ENCODE data around the gene RGS7. TPM values are rescaled to one million over a fixed set of nuclear protein-coding genes. Genes with fewer than 3 reads are reported as not detected.

RGS7 gene
- total and polyA plus RNA-seq, 2 of the 8 experiments (the other 6 are each of a cell fraction or from before 2014, with no cell fraction given) = 1.6 to 3.0 TPM

GRCh38 chr1:240811256-240811655 is 545.7 kb downstream of the RGS7 start:
- H4K8ac ChIP-seq (ENCODE audit: extremely low read depth, insufficient read depth, low read length) = no peak overlapping the region
- no peak overlapping the region for H3K9ac ChIP-seq (replicated peaks in 1 of 4; ENCODE audit: extremely low read depth in 1 of 4, low read depth in 3 of 4, low read length in 3 of 4)
- no peaks in the 10 kb centered on the region for H3K36me3 ChIP-seq (ENCODE audit: control insufficient read depth in 2 of 4, insufficient read depth in 4 of 4, low read length in 3 of 4)
- no peak overlapping the region for H4K5ac ChIP-seq (ENCODE audit: insufficient read length, low read depth, low read length)
- CTCF ChIA-PET (ENCODE audit: partially characterized antibody) = interaction anchor here (2.0 kb wide), 1 partner anchor 13 kb away, joined by 8 read pairs; no protein-coding TSS in a partner anchor
- H3K14ac ChIP-seq (ENCODE audit: insufficient read length) = no peak overlapping the region
- H4K20me1 ChIP-seq (replicated peaks in 1 of 2; ENCODE audit: control insufficient read depth in 1 of 2, insufficient read depth in 2 of 2, low read length in 2 of 2) = no peaks in the 10 kb centered on the region
- POLR2A ChIA-PET (ENCODE audit: partially characterized antibody) = no interaction called here
- no peaks in the 10 kb centered on the region for H3K4me1 ChIP-seq (replicated peaks in 1 of 4; ENCODE audit: control insufficient read depth in 3 of 4, insufficient read depth in 4 of 4, low read length in 3 of 4)
- no peak overlapping the region for H2AK5ac ChIP-seq (ENCODE audit: low read depth, low read length)
- no peak overlapping the region for H2BK20ac ChIP-seq (ENCODE audit: low read length)
- no peak overlapping the region for H3K23ac ChIP-seq (ENCODE audit: insufficient read length)
- no peak overlapping the region for H2BK15ac ChIP-seq (ENCODE audit: low read length)
- no peak overlapping the region for H2AFZ ChIP-seq (ENCODE audit: low read length)
- WGBS, 2 experiments (ENCODE audit: extremely low coverage in 1 of 2, insufficient coverage in 1 of 2, insufficient read length in 1 of 2, insufficient replicate concordance in 2 of 2, low coverage in 1 of 2, low lambda C conversion rate in 2 of 2, missing lambda C conversion rate in 1 of 2) = 86% methylated on average over 2 of the region's 2 CpGs; no CpG with 5 or more reads in 1 of the 2 experiments
- DNase-seq (ENCODE audit: low read depth in 1 of 2, low spot score in 2 of 2) (no peak), FAIRE-seq (no peak)
- H3K18ac ChIP-seq (ENCODE audit: extremely low read depth, low read length) = no peak overlapping the region
- no peak overlapping the region for H2BK5ac ChIP-seq (ENCODE audit: low read depth, low read length)
- H3K79me2 ChIP-seq (ENCODE audit: control insufficient read depth in 1 of 2, insufficient read depth in 2 of 2, low read length in 2 of 2) = no peaks in the 10 kb centered on the region
- H2BK12ac ChIP-seq (ENCODE audit: low read depth, low read length) = no peak overlapping the region
- no peak overlapping the region for H3K27ac ChIP-seq (ENCODE audit: low read depth, low read length)
- H3K9me3 ChIP-seq (ENCODE audit: insufficient read depth in 2 of 2, low read depth in 1 of 2, low read length in 1 of 2) = no peaks in the 10 kb centered on the region
- no peak overlapping the region for H3K56ac ChIP-seq (replicated peaks; ENCODE audit: insufficient read length, low read depth, low read length)
- H3K23me2 ChIP-seq (ENCODE audit: low read depth, low read length) = no peaks in the 10 kb centered on the region
- no peak overlapping the region for H3K4ac ChIP-seq (replicated peaks; ENCODE audit: insufficient read length, low read depth, low read length)
- H4K91ac ChIP-seq (replicated peaks; ENCODE audit: insufficient read length, low read length) = no peak overlapping the region
- no peak overlapping the region for H3K4me2 ChIP-seq (ENCODE audit: insufficient read depth in 1 of 2, low read depth in 2 of 2, low read length in 2 of 2)
- H3K79me1 ChIP-seq (ENCODE audit: low read depth, low read length) = no peaks in the 10 kb centered on the region
- no peak overlapping the region for H3K4me3 ChIP-seq (ENCODE audit: extremely low read depth in 1 of 4, insufficient read depth in 2 of 4, low read depth in 3 of 4, low read length in 4 of 4)
- no peak overlapping the region for H2BK120ac ChIP-seq (replicated peaks; ENCODE audit: low read depth, low read length)
- H3K27me3 ChIP-seq (replicated peaks in 1 of 4; ENCODE audit: control insufficient read depth in 3 of 4, extremely low read depth in 1 of 4, insufficient read depth in 3 of 4, low read length in 3 of 4) = no peaks in the 10 kb centered on the region
- no peak for TF ChIP-seq SIN3A (conservative IDR thresholded peaks at IDR 0.05 in 1 of 2, IDR thresholded peaks at IDR 0.05 in 1 of 2; ENCODE audit: low read depth in 1 of 2, low read length in 2 of 2)
- no peak for TF ChIP-seq CTCF (IDR thresholded peaks at IDR 0.05; ENCODE audit: control extremely low read depth in 1 of 3, insufficient read depth in 1 of 3, low read depth in 1 of 3, low read length in 3 of 3)
- TF ChIP-seq SP2 (IDR thresholded peaks at IDR 0.05; ENCODE audit: low read length) = no peak
- TF ChIP-seq SUZ12 (IDR thresholded peaks at IDR 0.05; ENCODE audit: low read length) = no peak
- TF ChIP-seq ATF3 (IDR thresholded peaks at IDR 0.05; ENCODE audit: insufficient read depth, low read depth, low read length) = no peak
- no peak for TF ChIP-seq HDAC2 (IDR thresholded peaks at IDR 0.05; ENCODE audit: borderline replicate concordance in 1 of 2, low read depth in 2 of 2, low read length in 2 of 2)
- no peak for TF ChIP-seq CTBP2 (IDR thresholded peaks at IDR 0.05; ENCODE audit: borderline replicate concordance, insufficient read depth, insufficient read length, low read length)
- TF ChIP-seq GTF2F1 (IDR thresholded peaks at IDR 0.05; ENCODE audit: borderline replicate concordance, low read depth, low read length) = no peak
- no peak for TF ChIP-seq POLR2A (IDR thresholded peaks at IDR 0.05; ENCODE audit: control extremely low read depth in 1 of 2, low read depth in 2 of 2, low read length in 2 of 2)
- no peak for TF ChIP-seq JUN (IDR thresholded peaks at IDR 0.05; ENCODE audit: low read depth, low read length)
- TF ChIP-seq POU5F1 (IDR thresholded peaks at IDR 0.05; ENCODE audit: low read depth, low read length) = no peak
